ENCODE data around the gene VEZT.
"Not testable (repeated sequence)": the region's sequence is repeated elsewhere in the genome, so short reads cannot be mapped to it uniquely, and the experiment has no call there.

VEZT gene

DNA sequence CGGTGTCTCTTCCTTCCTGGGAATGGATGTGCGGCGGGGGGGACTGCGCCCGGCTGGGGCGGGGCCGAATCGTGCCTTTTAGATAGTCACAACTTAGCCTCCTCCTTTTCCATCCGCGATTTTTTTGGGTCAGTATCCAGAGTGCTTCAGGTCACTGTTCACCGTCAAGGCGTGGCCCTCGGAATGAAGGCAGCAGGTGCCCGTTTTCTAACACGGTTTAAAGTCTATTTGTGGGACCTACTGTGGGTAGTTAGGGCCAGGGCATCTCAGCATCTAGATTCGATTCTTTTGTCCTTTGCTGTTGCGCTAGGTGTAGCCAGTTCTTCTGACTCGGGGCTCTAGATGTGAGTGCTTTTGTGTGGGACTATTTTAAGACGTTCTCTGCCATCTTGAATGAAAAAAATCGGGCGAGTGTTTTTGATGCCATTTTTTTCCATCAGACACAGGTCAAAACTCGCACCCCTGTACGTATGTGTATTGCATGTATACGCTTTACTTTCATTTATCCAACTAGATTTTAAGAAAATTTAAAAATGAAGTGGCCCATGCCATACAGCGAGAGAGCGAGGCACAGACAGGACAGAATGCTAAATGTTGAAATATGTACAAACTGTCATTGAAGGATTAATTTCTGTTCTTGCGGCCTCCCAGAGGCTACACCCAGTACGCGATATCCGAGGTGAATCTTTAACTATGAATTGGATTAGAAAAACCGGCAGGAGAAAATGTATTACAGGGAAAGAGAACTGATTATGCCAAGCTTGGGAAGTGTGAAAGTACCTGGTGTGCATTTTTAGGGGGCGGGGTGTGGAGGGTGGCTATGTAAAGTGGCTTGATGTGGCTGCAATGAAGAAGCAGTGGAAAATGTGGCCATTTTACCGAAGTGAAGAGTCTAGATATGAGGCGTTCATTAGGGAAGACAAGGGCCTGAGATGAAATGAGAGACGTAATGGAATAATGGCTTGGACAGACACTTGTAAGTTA, 835 bp downstream of the VEZT start:
- peak overlapping the region; percentile 79 for H3K4me3 ChIP-seq (ENCODE audit: low read length)
- no peaks in the 10 kb centered on the region for H3K27me3 ChIP-seq (ENCODE audit: insufficient read depth, low read length)
- H3K36me3 ChIP-seq (ENCODE audit: insufficient read depth, low read length), result no peaks in the 10 kb centered on the region
- peak overlapping the region; percentile 22 for H2AFZ ChIP-seq (ENCODE audit: low read depth, low read length)
- no peaks in the 10 kb centered on the region for H3K9me3 ChIP-seq (ENCODE audit: low read length)
- H3K4me1 ChIP-seq (ENCODE audit: insufficient read depth, low read length), result peaks cover 21% of the 10 kb centered on the region

DNA sequence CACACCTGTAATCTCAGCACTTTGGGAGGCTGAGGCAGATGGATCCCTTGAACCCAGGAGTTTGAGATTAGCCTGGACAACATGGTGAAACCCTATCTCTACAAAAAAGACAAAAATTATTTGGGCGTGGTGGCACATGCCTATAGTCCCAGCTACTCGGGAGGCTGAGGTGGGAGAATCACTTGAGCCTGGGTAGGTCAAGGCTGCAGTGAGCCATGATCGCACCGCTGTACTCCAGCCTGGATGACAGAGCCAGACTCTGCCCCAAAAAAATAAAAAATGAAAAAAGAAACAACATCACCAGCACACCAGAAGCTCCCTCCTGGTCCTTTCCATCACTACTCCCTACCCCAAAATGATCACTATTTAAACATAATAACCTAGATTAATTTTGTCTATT, 2.6 kb downstream of the VEZT start:
- Histone ChIP-seq H3K9me3 (ENCODE audit: low read length) (no peaks in the 10 kb centered on the region), H3K36me3 (ENCODE audit: insufficient read depth, low read length) (peaks cover 10% of the 10 kb centered on the region), H3K4me3 (ENCODE audit: low read length) (peak overlapping the region; percentile 79), H3K27me3 (ENCODE audit: insufficient read depth, low read length) (no peaks in the 10 kb centered on the region), H3K4me1 (ENCODE audit: insufficient read depth, low read length) (peaks cover 13% of the 10 kb centered on the region), H2AFZ (ENCODE audit: low read depth, low read length) (no peak overlapping the region)

DNA sequence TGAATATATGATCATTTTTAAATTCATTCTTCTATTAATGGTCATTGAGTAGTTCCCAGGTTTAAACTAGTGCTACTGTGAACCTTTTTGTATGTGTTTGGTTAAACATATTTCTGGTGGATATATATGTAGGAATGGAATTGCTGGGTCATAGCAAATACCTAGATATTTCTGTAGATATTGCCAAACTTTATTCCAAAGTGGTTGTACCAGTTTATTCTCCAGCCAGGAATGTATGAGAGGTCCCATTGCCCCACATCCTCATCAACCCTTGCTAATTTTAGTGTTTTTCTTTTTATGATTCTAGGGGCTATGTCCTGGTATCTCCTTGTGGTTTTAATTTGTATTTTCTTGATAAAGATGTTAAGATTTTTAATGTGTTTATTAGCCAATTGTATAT, 3.1 kb downstream of the VEZT start:
- H2AFZ ChIP-seq (ENCODE audit: low read depth, low read length), result no peak overlapping the region
- peaks cover 7% of the 10 kb centered on the region for H3K4me1 ChIP-seq (ENCODE audit: insufficient read depth, low read length)
- no peaks in the 10 kb centered on the region for H3K9me3 ChIP-seq (ENCODE audit: low read length)
- peaks cover 14% of the 10 kb centered on the region for H3K36me3 ChIP-seq (ENCODE audit: insufficient read depth, low read length)
- H3K27me3 ChIP-seq (ENCODE audit: insufficient read depth, low read length), result no peaks in the 10 kb centered on the region
- no peak overlapping the region for H3K4me3 ChIP-seq (ENCODE audit: low read length)

DNA sequence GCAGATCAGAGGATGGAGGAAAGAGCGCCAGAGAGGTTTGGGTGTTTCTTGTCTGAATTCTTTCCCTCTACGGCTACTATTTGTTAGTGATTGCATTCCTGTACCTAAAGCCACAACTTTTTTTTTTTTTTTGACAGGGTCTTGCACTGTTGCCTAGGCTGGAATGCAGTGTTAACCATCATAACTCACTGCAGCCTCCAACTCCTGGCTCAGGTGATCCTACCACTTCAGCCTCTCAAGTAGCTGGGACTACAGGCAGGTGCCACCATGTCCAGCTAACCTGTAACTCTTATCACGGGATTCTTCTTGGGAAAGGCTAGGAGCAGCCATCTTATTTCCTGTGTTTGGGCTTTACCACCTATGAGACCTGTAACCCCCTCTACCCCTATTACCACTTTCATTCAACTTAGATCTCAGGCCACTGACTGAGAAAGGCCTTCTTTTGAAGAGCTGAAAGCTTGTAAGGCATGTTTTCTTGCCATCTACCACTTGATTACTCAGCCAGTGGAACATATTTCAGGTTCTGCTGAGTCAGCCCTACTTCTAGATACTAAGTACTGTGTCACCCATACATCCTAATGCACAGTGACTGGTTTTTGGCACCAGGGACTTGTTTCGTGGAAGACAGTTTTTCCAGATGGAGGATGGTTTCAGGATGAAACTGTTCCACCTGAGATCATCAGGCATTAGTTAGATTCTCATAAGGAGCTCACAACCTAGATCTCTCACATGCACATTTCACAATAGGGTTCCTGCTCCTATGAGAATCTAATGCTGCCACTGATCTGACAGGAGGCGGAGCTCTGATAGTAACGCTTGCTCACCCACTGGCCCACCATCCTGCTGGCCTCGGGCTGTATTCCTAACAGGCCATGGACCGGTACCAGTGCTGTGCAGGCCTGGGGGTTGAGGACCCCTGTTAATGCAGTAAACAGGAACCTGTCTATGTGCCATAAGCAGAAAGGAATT, 6.9 kb downstream of the VEZT start:
- H3K27me3 ChIP-seq (ENCODE audit: insufficient read depth, low read length), result no peaks in the 10 kb centered on the region
- H3K36me3 ChIP-seq (ENCODE audit: insufficient read depth, low read length), result peaks cover 19% of the 10 kb centered on the region
- no peaks in the 10 kb centered on the region for H3K9me3 ChIP-seq (ENCODE audit: low read length)
- H3K4me1 ChIP-seq (ENCODE audit: insufficient read depth, low read length), result peaks cover 6% of the 10 kb centered on the region
- H3K4me3 ChIP-seq (ENCODE audit: low read length), result no peak overlapping the region
- no peak overlapping the region for H2AFZ ChIP-seq (ENCODE audit: low read depth, low read length)

DNA sequence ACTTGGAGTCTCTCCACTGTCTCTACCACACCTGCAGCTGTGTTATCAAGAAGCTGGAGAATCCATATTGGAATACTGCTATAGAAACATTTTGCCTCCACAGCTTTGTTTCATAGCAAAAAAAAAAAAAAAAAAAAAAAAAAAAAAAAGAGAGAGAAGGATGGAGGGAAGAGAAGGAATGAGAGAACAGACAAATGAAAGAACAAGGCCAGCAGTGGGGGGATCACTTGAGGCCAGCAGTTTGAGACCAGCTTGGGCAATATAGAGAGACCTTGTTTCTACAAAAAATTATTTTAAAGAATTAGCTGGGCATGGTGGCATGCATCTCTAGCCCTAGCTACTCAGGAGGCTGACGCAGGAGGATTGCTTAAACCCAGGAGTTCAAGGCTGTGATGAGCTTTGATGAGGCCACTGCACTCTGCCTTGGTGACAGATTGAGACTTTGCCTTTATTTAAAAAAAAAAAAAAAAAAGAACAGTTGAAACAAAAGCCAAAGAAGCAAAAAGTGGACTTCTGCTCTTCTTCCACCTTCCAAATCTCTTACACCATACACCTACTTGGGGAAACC, 8.1 kb downstream of the VEZT start:
- Histone ChIP-seq H3K9me3 (ENCODE audit: low read length) (no peaks in the 10 kb centered on the region), H3K4me3 (ENCODE audit: low read length) (no peak overlapping the region), H3K4me1 (ENCODE audit: insufficient read depth, low read length) (no peaks in the 10 kb centered on the region), H3K36me3 (ENCODE audit: insufficient read depth, low read length) (peaks cover 19% of the 10 kb centered on the region), H3K27me3 (ENCODE audit: insufficient read depth, low read length) (no peaks in the 10 kb centered on the region), H2AFZ (ENCODE audit: low read depth, low read length) (no peak overlapping the region)

DNA sequence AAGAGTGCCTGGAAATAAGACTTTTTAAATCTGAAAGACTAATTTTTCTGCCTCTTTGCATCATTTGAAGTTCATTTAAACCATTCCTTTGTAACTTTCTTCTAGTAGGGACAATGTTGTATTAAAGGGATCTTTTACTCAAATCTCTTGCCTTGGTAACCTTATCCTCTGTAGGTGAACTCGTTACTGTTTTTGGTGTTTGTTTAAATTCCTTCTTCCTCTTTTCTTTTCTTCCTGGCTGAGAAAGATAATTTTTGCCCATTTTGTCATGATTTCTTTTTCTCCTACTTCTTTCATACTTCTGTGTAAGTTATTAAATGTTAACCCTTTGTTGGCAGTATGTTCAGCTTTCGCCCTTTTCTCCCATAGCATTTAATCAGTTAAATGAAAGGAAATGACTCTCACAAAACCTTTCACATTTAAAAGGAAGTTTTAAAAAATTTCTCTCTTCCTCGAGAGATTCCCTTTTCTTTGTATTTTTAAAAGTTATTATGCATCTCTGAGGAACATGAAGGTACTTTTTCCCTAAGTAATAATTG, 10.3 kb downstream of the VEZT start:
- Histone ChIP-seq H2AFZ (ENCODE audit: low read depth, low read length) (no peak overlapping the region), H3K4me1 (ENCODE audit: insufficient read depth, low read length) (no peaks in the 10 kb centered on the region), H3K27me3 (ENCODE audit: insufficient read depth, low read length) (no peaks in the 10 kb centered on the region), H3K9me3 (ENCODE audit: low read length) (no peaks in the 10 kb centered on the region), H3K4me3 (ENCODE audit: low read length) (no peak overlapping the region), H3K36me3 (ENCODE audit: insufficient read depth, low read length) (peaks cover 19% of the 10 kb centered on the region)

DNA sequence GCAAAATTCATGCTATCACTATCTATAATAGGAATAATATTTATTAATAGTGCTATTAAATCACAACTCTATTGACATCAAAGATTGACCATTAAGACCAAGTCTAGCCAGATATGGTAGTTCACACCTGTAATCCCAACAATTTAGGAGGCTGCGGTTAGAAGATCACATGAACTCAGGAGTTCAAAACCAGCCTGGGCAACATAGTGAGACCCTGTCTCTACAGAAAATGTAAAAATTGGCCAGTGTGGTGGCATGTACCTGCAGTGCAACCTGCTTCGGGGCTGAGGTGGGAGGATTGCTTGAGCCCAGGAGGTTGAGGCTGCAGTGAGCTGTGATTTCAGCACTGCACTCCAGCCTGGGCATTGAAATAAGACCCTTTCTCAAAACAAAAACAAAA, 11.0 kb downstream of the VEZT start:
- Histone ChIP-seq H3K9me3 (ENCODE audit: low read length) (no peaks in the 10 kb centered on the region), H3K36me3 (ENCODE audit: insufficient read depth, low read length) (peaks cover 20% of the 10 kb centered on the region), H3K4me1 (ENCODE audit: insufficient read depth, low read length) (no peaks in the 10 kb centered on the region), H3K27me3 (ENCODE audit: insufficient read depth, low read length) (no peaks in the 10 kb centered on the region), H3K4me3 (ENCODE audit: low read length) (no peak overlapping the region), H2AFZ (ENCODE audit: low read depth, low read length) (no peak overlapping the region)

DNA sequence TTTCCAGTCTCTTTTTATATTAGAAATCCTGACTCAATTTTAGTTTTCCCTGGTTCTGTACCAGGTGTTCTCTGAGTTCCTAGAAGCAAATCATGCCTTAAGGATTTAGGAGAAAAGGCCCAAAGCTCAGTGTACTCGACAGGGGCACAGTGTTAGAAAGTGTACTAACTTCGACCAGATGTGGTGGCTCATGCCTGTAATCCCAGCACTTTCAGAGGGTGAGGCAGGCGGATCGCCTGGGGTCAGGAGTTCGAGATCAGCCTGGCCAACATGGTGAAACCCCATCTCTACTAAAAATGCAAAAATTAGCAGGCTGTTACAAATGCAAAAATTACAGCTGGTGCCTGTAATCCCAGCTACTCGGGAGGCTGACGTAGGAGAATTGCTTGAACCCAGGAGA, 12.0 kb downstream of the VEZT start:
- H3K9me3 ChIP-seq (ENCODE audit: low read length), result peaks cover 2% of the 10 kb centered on the region
- peaks cover 20% of the 10 kb centered on the region for H3K36me3 ChIP-seq (ENCODE audit: insufficient read depth, low read length)
- no peak overlapping the region for H2AFZ ChIP-seq (ENCODE audit: low read depth, low read length)
- H3K4me3 ChIP-seq (ENCODE audit: low read length), result no peak overlapping the region
- H3K4me1 ChIP-seq (ENCODE audit: insufficient read depth, low read length), result no peaks in the 10 kb centered on the region
- H3K27me3 ChIP-seq (ENCODE audit: insufficient read depth, low read length), result no peaks in the 10 kb centered on the region

DNA sequence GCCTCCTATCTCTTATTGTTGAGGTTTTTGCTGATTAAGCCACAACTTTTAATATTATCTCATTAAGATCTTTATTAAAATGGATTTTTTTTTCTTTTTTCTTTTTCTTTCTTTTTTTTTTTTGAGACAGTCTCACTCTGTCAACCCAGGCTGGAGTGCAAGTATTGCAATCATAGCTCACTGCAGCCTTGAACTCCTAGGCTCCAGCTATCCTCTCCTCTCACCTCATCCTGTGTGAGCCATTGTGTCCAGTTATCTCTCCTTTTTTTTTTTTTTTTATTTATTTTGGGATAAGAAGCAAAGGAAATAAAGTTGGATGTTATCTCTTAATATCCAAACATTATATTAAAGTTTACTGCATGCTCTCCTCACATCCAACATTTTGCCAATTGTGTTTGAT, 12.7 kb downstream of the VEZT start:
- Histone ChIP-seq H3K27me3 (ENCODE audit: insufficient read depth, low read length) (no peaks in the 10 kb centered on the region), H3K36me3 (ENCODE audit: insufficient read depth, low read length) (peaks cover 15% of the 10 kb centered on the region), H3K4me1 (ENCODE audit: insufficient read depth, low read length) (no peaks in the 10 kb centered on the region), H3K4me3 (ENCODE audit: low read length) (no peak overlapping the region), H3K9me3 (ENCODE audit: low read length) (peaks cover 2% of the 10 kb centered on the region), H2AFZ (ENCODE audit: low read depth, low read length) (no peak overlapping the region)

DNA sequence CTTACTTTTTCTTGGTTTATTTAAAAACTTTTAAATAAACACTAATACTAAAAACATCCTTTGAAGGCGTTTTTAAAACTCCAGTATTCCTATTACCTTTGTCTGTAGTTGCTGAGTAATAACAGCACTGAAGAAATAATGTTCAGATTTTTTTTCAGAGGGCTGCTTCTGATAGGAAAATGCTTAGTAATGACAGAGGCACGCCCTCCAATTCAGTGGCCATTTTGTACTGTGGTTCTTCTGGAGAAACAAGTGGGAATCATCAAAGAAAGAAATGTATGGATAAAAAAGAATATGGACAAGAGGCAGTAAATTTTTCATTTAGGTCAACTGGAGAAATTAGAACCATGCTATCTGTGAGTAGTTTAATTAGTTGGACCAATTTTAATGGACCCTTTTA, 13.6 kb downstream of the VEZT start:
- Histone ChIP-seq H3K9me3 (ENCODE audit: low read length) (peaks cover 2% of the 10 kb centered on the region), H2AFZ (ENCODE audit: low read depth, low read length) (no peak overlapping the region), H3K4me1 (ENCODE audit: insufficient read depth, low read length) (no peaks in the 10 kb centered on the region), H3K36me3 (ENCODE audit: insufficient read depth, low read length) (peaks cover 8% of the 10 kb centered on the region), H3K4me3 (ENCODE audit: low read length) (no peak overlapping the region), H3K27me3 (ENCODE audit: insufficient read depth, low read length) (no peaks in the 10 kb centered on the region)

DNA sequence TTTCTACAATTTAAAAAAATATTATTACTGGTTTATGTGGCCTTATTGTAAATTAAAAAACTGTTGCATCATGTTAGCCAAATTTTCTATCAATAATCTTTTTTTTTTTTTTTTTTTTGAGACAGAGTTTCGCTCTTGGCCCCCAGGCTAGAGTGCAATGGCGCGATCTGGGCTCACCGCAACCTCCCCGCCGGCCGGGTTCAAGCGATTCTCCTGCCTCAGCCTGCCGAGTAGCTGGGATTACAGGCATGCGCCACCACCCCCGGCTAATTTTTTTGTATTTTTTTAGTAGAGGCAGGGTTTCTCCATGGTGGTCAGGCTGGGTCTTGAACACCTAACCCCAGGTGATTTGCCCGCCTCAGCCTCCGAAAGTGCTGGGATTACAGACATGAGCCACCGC, 16.6 kb downstream of the VEZT start:
- not testable (repeated sequence) for H3K4me1 ChIP-seq (ENCODE audit: insufficient read depth, low read length); H3K27me3 ChIP-seq (ENCODE audit: insufficient read depth, low read length); H2AFZ ChIP-seq (ENCODE audit: low read depth, low read length); H3K9me3 ChIP-seq (ENCODE audit: low read length); H3K4me3 ChIP-seq (ENCODE audit: low read length)
- peaks cover 12% of the 10 kb centered on the region for H3K36me3 ChIP-seq (ENCODE audit: insufficient read depth, low read length)

DNA sequence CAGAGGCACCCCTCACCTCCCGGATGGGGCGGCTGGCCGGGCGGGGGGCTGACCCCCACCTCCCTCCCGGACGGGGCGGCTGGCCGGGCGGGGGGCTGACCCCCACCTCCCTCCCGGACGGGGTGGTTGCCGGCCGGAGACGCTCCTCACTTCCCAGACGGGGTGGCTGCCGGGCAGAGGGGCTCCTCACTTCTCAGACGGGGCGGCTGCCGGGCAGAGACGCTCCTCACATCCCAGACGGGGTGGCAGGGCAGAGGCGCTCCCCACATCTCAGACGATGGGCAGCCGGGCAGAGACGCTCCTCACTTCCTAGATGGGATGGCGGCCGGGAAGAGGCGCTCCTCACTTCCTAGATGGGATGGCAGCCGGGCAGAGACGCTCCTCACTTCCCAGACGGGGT, 18.0 kb downstream of the VEZT start:
- not testable (repeated sequence) for H3K4me1 ChIP-seq (ENCODE audit: insufficient read depth, low read length); H3K4me3 ChIP-seq (ENCODE audit: low read length); H3K27me3 ChIP-seq (ENCODE audit: insufficient read depth, low read length); H3K9me3 ChIP-seq (ENCODE audit: low read length); H2AFZ ChIP-seq (ENCODE audit: low read depth, low read length)
- H3K36me3 ChIP-seq (ENCODE audit: insufficient read depth, low read length), result peaks cover 12% of the 10 kb centered on the region

Data from neuron (in vitro differentiated cells).